ENCODE data around the gene SPART.
"Not testable (repeated sequence)": the region's sequence is repeated elsewhere in the genome, so short reads cannot be mapped to it uniquely, and the experiment has no call there.

The SPART gene

DNA sequence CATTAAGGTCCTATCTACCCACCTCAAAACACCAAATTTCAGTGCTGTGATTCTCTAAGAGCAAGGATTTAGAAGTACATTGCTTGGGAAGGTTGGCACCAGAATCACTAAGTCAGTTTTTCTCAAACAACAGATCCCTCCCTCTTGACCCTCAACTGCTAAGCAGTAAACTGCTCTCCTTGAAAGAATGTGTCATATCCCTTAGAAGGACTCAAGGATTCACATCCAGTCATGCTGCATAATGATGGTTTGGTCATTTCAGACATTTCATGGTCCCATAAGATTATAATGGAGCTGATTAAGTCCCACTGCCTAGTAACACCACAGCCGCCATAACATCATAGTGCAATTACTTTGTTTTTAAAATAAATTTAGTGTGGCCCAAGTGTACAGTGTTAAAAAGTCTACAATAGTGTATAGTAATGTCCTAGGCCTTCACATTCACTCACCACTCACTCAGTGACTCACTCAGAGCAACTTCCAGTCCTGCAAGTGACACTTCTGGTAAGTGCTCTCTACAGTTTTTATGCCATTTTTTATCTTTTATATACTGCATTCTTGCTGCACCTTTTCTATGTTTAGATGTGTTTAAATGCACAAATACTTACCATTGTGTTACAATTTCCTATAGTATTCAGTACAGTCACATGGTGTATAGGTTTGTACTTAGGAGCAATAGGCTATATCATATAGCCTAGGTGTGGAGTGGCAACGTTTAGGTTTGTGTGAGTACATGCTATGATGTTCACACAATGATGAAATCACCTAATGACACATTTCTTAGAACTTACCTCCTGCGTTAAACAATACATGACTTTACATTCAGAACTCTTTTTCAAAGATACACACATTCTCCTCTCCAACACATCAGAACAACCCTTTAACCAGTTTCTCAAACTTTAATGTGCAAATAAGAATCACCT lies 32.9 kb downstream of the SPART start:
- DNase-seq (ENCODE audit: low read depth), result no peak

DNA sequence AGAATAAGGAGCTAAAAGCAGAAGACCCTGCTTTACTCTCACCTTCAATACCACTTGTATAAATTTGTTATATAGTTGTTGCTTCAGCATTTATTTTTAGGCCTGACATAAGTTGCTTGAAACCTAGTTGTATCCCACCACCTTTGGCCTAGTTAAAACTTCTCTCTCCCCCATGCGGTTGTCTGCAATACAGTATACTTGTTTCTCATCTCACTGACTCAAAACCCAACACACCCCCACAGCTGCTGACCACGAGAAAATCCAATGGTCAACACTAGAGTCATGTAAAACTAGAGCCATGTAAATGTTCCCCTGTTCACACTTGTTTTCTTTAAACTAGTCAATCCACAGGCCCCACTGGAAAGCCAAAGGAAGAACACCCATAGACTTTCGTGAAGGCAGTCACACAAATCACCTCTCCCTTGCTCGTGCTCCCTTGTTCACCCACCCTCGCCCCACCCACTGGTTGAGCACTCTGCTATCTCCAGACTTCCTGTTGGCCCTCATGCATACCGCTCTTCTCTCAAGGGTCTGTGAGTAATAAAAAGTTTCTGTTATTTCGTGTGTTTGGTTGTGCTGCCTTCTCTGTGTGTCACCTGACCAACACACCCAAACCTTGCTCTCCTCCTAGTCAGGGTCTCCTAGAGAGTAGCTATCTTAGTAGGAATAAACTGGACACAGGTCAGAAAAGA lies 35.6 kb downstream of the SPART start:
- no peak for DNase-seq (ENCODE audit: low read depth)

GRCh38 chr13:36302289-36302688 lies 43.9 kb downstream of the SPART start:
- DNase-seq (ENCODE audit: low read depth), result no peak

GRCh38 chr13:36299469-36299868 lies 46.7 kb downstream of the SPART start:
- not testable (repeated sequence) for DNase-seq (ENCODE audit: low read depth)

DNA sequence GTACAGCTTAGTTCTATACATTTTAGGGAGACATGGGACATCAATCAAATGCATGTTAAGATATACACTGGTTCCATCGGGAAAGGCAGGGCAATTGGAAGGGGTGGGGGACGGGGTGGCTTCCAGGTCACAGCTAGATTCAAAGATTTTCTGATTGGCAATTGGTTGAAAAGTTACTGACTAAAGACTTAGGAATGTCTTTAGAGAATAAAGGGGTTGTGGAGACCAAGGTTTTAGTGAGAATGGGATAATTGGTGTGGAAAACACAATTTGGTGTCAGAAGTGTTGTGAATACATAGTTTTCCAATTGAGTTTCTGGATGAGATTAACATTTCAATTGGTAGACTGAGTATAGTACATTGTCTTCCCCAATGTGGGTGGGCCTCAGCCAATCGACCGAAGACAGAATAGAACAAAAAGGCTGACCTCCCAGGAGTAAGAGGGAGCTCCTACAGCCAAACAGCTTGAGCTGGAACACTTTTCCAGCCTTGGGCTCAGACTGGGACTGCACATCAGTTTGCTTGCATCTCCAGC lies 47.6 kb downstream of the SPART start:
- DNase-seq (ENCODE audit: low read depth), result no peak

DNA sequence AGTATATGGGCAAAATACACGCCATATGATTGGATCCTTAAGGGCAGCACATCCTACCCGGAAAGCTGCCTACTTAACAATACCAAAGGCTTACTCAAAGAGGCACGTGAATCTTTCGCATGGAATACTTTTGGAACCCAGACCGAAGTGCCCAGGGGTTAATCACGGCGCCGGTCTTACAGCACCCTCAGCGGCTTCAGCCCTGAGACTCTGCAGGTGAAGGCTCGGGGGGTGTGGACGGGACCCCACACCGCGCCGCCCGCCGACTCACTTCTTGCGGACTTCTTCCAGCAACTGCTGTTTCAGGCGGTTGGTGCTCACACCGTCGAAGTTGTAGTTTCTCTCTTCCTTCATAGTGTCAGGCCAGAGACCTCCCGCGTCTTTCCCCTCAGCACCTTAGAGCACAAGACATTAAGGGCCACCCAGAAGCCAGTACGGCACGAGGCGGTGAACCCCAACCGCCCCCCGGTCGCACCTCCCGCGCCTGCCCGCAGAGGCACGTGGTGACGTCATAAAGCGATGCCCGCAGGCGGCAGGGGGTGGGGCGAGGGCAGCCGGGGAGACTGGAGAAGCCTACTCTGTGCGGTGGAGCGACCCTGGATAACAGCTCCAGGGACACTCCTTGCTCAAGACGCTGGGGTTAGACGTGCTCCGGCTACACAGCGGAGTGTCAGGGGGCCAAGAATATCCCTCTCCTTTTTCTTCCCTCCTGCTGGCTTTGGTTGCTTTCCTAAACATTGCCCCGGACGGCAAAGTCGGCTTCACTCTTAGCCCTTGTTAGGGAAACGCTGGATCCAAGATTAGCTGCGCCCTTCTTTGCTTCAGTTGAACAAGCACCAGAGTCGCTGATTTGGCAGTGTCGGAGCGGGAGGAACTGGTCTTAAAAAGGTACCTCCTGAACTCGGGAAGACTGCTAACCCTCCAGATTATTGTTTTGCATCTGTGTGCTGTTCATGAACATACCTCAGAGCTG lies 48.5 kb downstream of the SPART start, which contains the start of gene CCDC169:
Gene CCDC169, minus strand, starts transcription at position 449 of the 973 bp plus-strand sequence. Its CDS starts 95 bp downstream, at position 354.
- peak; percentile 23 for DNase-seq (ENCODE audit: low read depth)

- DNase-seq (ENCODE audit: low read depth), result no peak
These were observed 52.1 kb downstream of the SPART start for GRCh38 chr13:36294096-36294495.

DNA sequence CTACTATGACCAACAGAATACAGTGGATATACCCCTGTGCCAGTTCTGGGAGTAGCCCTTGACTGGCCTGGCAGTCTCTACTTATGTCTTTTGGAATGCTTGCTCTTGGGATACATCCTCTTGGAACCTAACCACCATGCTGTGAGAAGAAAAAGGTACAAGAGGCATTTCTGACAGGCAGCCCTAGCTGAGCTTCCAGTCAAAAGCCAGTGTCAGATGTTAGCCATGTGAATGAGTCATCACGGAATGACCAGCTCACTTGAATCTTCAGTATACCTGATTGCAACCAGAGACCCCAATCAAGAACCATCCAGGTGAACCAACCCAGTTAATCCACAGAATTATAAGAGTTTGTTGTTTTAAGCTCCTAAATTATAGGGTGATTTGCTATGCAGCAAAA lies 52.7 kb downstream of the SPART start:
- DNase-seq (ENCODE audit: low read depth), result no peak

GRCh38 chr13:36288794-36289391 lies 57.3 kb downstream of the SPART start:
- DNase-seq (ENCODE audit: low read depth), result no peak

DNA sequence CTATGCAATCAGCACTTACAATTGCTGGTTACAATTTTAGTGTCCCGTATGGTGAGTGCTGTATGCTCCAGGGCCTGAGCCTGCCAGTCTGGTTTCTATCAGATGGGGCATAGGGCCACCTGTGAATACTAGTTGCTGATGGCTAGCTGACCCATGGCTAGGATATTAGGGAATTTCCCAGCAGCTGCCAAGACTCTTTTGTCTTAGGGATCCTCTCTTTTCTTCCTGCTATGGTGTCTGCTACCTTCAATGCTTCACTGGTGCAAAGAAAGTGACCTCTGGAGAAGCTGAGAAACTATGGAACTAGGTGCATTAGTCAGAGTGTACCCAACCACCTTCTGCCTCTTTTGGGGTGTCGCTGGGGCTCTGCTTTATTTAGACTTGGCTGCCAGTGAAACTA lies 60.2 kb downstream of the SPART start:
- no peak for DNase-seq (ENCODE audit: low read depth)

- DNase-seq (ENCODE audit: low read depth), result no peak
These were observed 63.3 kb downstream of the SPART start for GRCh38 chr13:36282821-36283432.

- no peak for DNase-seq (ENCODE audit: low read depth)
These were observed 70.8 kb downstream of the SPART start for GRCh38 chr13:36275190-36276002.

DNA sequence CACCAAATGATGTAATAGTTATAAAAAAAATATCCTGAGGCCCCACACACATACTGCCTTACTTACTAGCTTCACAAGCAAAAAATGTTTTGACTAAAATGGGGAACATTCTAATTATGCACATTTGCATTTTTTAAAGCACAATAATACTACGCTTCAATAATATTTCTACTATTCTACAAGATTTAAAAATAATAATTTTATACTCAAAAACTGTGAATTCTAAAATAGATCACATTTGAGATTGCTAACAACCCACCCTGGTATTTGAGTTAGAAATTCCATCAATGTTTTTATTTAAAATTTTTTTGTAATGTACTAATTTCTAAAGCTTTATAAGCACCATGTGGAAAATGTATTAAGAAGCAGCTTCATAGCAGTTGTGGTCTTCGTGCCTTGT lies 72.8 kb downstream of the SPART start:
- DNase-seq (ENCODE audit: low read depth), result no peak

GRCh38 chr13:36261976-36262375 lies 84.2 kb downstream of the SPART start:
- no peak for DNase-seq (ENCODE audit: low read depth)

DNA sequence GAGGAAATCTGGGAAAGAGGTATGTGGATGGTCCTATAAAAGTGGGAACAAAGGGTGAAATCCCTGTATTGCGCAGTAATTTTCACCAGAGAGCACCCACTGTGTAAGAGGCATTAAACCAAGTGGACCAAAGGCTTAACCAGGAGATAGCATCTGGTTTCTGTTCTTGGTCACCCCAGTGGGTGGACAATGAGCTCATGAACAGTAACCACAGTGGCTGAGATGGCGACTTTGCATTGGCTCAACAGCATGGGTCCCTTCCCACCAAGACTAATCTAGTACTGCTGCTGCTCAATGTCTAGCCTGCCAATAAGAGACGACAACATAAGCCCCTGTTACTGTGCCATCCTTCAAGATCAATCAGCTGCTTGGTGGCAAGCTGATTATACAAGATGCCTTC lies 85.2 kb downstream of the SPART start:
- DNase-seq (ENCODE audit: low read depth), result no peak

DNA sequence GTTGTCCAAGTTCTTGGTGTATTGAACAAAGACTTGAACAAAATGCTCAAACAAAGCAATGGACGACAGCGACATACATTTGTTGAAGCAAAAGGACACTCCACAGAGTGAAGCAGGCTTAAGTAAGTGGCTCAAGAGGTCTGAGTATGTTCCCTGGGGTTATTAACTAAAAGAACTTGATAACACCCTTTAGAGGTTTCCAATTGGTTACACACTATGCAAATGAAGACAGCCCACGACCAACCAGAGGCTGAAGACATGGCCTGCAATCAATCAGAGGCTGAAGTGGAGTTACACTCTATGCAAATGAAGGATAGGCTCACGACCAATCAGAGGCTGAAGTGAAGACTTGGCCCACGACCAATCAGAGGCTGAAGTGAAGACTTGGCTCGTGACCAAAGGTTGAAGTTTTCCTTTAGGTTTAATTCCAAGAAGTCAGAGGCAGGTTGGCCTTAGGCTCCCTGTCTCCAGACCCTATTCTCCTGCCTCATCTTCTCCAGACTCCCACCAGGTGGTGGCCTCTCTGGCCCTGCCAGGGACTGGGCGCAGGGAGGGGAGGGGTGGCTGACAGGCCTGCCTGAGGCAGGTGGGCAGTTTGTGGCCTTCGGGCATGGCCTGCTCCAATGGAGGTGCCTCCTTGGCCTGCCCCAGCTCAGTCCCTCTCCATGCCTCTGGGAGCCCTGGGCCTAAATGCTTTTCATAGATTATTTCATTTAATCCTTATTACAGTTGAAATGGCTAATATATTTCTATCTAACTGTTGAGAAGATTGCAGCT lies 86.6 kb downstream of the SPART start:
- no peak for DNase-seq (ENCODE audit: low read depth)

GRCh38 chr13:36258831-36259230 lies 87.4 kb downstream of the SPART start:
- no peak for DNase-seq (ENCODE audit: low read depth)
